H1 (cell line): ENCODE measurements around the gene CLUH. TPM values are rescaled to one million over a fixed set of nuclear protein-coding genes. Genes with fewer than 3 reads are reported as not detected.

Experiments
- CBX8 ChIP-seq: fragments of 300-800, 300-1000 bp; sonication (generic); IDR thresholded peaks from 2 replicates; pipeline ENCODE4 v1.7.1; 2016; ENCODE audit warnings: low read depth, low read length, borderline replicate concordance
- NANOG ChIP-seq: IDR thresholded peaks from 2 replicates; pipeline ENCODE4 v1.6.1; 2011; ENCODE audit warnings: low read length, low read depth, mild to moderate bottlenecking, inconsistent platforms; ENCODE audit not compliant: insufficient read depth, poor library complexity, severe bottlenecking
- NRF1 ChIP-seq: IDR thresholded peaks from 2 replicates; pipeline ENCODE4 v1.6.1; 2011; ENCODE audit warnings: mild to moderate bottlenecking, low read depth, low read length, improper control_type of control experiment
- SRF ChIP-seq: IDR thresholded peaks from 2 replicates; pipeline ENCODE4 v1.6.1; 2011; ENCODE audit warnings: mild to moderate bottlenecking, low read depth, low read length, moderate library complexity
- ZNF274 ChIP-seq: IDR thresholded peaks from 2 replicates; pipeline ENCODE4 v1.7.0; 2012; ENCODE audit warnings: low read length, borderline replicate concordance; ENCODE audit errors: extremely low read depth
- polyA plus RNA-seq, 7 experiments: library from polyadenylated mRNA; depleted of rRNA in 3 of 7; stranded (reverse) in 5 of 7; unstranded in 2 of 7; fragments of >200 nt in 5 of 7; fragments of 200-250 nt in 2 of 7; gene quantifications; 1 replicate in 5 of 7; 2 replicates in 1 of 7; 4 replicates in 1 of 7; pipeline versions ENCODE4 v1.2.1 to v1.2.3, GENCODE V29; 2011 to 2013; ENCODE audit warnings: missing spikeins in 2 of 7, mixed read lengths in 2 of 7
- total RNA-seq: library from RNA; stranded (reverse); fragmentation: NEBNext Ultra II Directional; extraction: Animal tissue kit (Norgen Biotek cat#: 25700); gene quantifications from 2 replicates; pipeline ENCODE4 v1.2.1, GENCODE V29; 2021

The CLUH gene
- total and polyA plus RNA-seq, 2 of the 8 experiments (the other 6 are each of a cell fraction or from before 2014, with no cell fraction given): 33.6 to 98.6 TPM

DNA sequence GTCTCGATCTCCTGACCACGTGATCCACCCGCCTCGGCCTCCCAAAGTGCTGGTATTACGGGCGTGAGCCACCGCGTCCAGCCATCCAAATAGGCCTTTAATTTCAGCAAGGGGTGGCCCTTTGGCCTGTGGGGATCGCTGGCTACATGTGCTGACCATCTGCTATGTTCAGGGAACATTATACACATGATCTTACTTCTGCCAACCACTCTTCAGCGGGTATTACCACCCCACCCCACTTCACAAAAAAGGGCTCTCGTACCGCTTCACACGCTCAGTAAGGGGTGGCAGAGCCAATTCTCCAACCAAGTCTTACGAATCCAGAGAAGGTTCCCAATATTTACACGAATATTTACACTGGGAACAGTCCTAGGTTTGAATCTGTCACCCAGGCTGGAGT is 26.1 kb upstream of the CLUH start (continued):
- no peak for TF ChIP-seq CBX8
- TF ChIP-seq NRF1: no peak
- TF ChIP-seq NANOG: no peak
- no peak for TF ChIP-seq SRF
- no peak for TF ChIP-seq ZNF274
